Kidney (tissue), 14 donors: ENCODE results near the gene SEMA4C. TPM values are rescaled to one million over a fixed set of nuclear protein-coding genes. Genes with fewer than 3 reads are reported as not detected.
A peak's percentile ranks its signal among the peaks of the same experiment; 100 is the strongest.

Source experiments
- DNase-seq, 5 donors: peaks; one replicate each; pipeline ENCODE4 v3.0.0-alpha.2; 2013 to 2020
- FAIRE-seq: peaks from 2 replicates; lab custom pipeline; 2012; peaks lifted over from hg19 to GRCh38; lab: Jason Lieb, UNC
- H3K27ac ChIP-seq, 2 donors: one replicate each; pipeline ENCODE4 v1.7.0; 2013; ENCODE audit warnings: low read depth in 2 of 2, low read length in 2 of 2, inconsistent platforms in 1 of 2
- H3K27me3 ChIP-seq: one replicate; pipeline ENCODE4 v1.7.1; 2013; ENCODE audit warnings: low read length, inconsistent platforms; ENCODE audit not compliant: control insufficient read depth, insufficient read depth
- H3K36me3 ChIP-seq, 3 donors: one replicate each; pipeline versions ENCODE4 v1.7.0 to v1.7.1; 2013; ENCODE audit warnings: low read length in 3 of 3, control low read depth in 1 of 3, inconsistent platforms in 1 of 3; ENCODE audit not compliant: insufficient read depth in 3 of 3, control insufficient read depth in 2 of 3
- H3K4me1 ChIP-seq, 3 donors: one replicate each; pipeline versions ENCODE4 v1.7.0 to v1.7.1; 2013; ENCODE audit warnings: low read length in 3 of 3, inconsistent platforms in 1 of 3, low read depth in 1 of 3; ENCODE audit not compliant: control insufficient read depth in 2 of 3, insufficient read depth in 2 of 3
- H3K4me3 ChIP-seq, 3 donors: one replicate each; pipeline versions ENCODE4 v1.7.0 to v1.8.1; 2013; ENCODE audit warnings: low read length in 3 of 3, control low read depth in 1 of 3, inconsistent platforms in 1 of 3
- H3K9ac ChIP-seq, 3 donors: one replicate each; pipeline versions ENCODE4 v1.7.0 to v1.7.1; 2013; ENCODE audit warnings: low read length in 3 of 3, control low read depth in 1 of 3, inconsistent platforms in 1 of 3
- H3K9me3 ChIP-seq, 3 donors: one replicate each; pipeline versions ENCODE4 v1.7.0 to v1.7.1; 2013; ENCODE audit warnings: low read length in 3 of 3, control low read depth in 1 of 3, inconsistent platforms in 1 of 3; ENCODE audit not compliant: control insufficient read depth in 2 of 3, insufficient read depth in 1 of 3
- CTCF ChIP-seq: IDR thresholded peaks from 3 replicates; pipeline ENCODE4 v1.5.1; 2012; ENCODE audit warnings: mild to moderate bottlenecking, moderate library complexity, borderline replicate concordance; ENCODE audit not compliant: insufficient read depth; ENCODE audit errors: extremely low read depth
- intact Hi-C: fragments of 100-400 bp; cut with DNase I; formaldehyde crosslinking; loops from one replicate; pipeline ENCODE4 v1.11.1; 2022
- polyA plus RNA-seq: library from polyadenylated mRNA; stranded (reverse); fragments of 350-450 nt; fragmentation: Illumina TruSeq; extraction: RNeasy Lipid Tissue Mini Kit (QIAGEN cat#74804); gene quantifications from one replicate; pipeline ENCODE4 v1.2.3, GENCODE V29; 2014; ENCODE audit warnings: low read depth, low replicate concordance; ENCODE audit not compliant: insufficient read depth
- total RNA-seq: library from RNA; stranded (reverse); fragmentation: NEBNext Ultra II Directional; extraction: Animal tissue kit (Norgen Biotek cat#: 25700); gene quantifications from one replicate; pipeline ENCODE4 v1.2.1, GENCODE V29; 2021
- donor health status: control.
- donor health status: control.
- donor health status: control.
- donor health status: control.
- donor health status: control.
- donor health status: DM: yes; HTN: yes; CAD: no.
- donor health status: Normal renal cell carcinoma (clear cell type).

The SEMA4C gene
- total and polyA plus RNA-seq, 2 donors from 2014 or later, result 11.1 to 44.6 TPM

DNA sequence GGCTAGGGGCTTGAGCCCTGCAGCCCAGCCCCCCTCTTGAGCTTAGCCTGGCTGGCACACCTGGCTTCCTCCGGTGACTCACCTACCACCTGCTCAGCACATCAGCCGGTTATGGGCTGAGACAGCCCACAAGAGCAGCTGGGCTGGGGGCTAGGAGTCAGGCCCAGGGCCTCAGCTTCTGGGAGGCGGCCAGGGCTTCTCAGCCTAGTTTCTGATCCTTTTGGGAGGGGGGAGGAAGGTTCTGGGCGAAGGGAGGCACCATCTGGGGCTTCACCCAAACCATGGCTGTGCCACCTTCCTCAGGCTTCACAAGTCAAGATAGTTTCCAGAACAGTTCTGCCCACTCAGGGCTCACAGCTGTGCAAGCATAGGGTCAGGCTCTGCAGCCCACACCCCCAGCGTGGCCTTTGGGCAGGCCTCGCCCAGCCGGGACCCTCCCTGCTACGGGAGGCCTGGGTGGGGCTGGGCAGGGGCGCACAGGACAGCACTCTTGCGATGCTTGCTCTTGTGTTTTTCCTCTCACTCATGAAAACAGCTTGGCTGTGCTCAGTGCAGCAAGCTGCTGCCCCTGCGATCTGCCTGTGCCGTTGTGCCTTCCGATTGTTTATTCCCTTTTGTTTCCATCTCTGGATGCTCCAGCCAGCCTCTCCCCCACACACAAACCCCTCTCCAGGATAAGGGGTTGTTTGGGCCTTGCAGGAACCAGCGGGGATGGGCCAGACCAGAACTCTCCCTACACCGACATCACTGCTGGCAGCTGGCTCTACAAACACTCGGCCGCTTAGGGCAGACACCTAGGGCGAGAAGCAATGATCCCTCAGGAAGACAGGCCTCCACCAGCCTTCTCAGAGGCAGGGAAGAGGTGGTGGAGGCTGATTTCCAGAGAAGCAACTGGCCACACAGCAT is 26.1 kb upstream of the SEMA4C start:
- no peaks in the 10 kb centered on the region for H3K36me3 ChIP-seq
- H3K27ac ChIP-seq, result no peak overlapping the region
- FAIRE-seq (no peak), DNase-seq (peak in 3 of 5 donors; percentile 53 to 88 (median 59))
- TF ChIP-seq CTCF, result no peak
- no peak overlapping the region for H3K4me3 ChIP-seq
- peaks cover 0 to 14% (median 0%) of the 10 kb centered on the region in 3 donors for H3K4me1 ChIP-seq
- intact Hi-C loops, result no loop called here
- H3K9ac ChIP-seq, result no peak overlapping the region
- no peaks in the 10 kb centered on the region for H3K27me3 ChIP-seq
- H3K9me3 ChIP-seq, result no peaks in the 10 kb centered on the region

- H3K9me3 ChIP-seq, result no peaks in the 10 kb centered on the region
- H3K4me1 ChIP-seq, result peaks cover 0 to 15% (median 0%) of the 10 kb centered on the region in 3 donors
- no peak overlapping the region for H3K4me3 ChIP-seq
- H3K36me3 ChIP-seq, result no peaks in the 10 kb centered on the region
- intact Hi-C loops, result no loop called here
- FAIRE-seq (no peak), DNase-seq (no peak)
- H3K27ac ChIP-seq, result no peak overlapping the region
- H3K9ac ChIP-seq, result no peak overlapping the region
- TF ChIP-seq CTCF, result no peak
- H3K27me3 ChIP-seq, result no peaks in the 10 kb centered on the region
Observed at GRCh38 chr2:96895032-96895745, 25.3 kb upstream of the SEMA4C start.

DNA sequence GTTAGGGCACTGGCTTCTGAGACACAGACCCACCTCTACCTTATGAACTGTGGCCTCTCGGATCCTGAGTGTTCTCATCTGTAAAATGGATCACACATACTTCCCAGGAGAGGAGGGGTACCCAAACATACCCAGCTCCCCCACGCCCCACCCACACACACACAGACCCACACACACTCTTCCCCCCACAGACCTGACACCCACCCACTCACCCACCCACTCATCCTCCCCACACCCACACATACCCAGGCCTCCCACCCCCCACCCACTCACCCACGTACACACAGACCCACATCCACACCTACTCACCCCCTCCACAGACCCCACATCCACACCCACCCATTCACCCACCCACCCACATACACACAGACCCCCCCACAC is 24.3 kb upstream of the SEMA4C start:
- intact Hi-C loops, result no loop called here
- TF ChIP-seq CTCF, result no peak
- Histone ChIP-seq H3K9ac (no peak overlapping the region), H3K4me1 (peaks cover 0 to 15% (median 0%) of the 10 kb centered on the region in 3 donors), H3K36me3 (no peaks in the 10 kb centered on the region), H3K27ac (no peak overlapping the region), H3K9me3 (no peaks in the 10 kb centered on the region), H3K27me3 (no peaks in the 10 kb centered on the region), H3K4me3 (no peak overlapping the region)
- FAIRE-seq (no peak), DNase-seq (no peak)
